A549 (cell line): Measurements from ENCODE around the gene GNPTG.

Source experiments
- BCL3 ChIP-seq: fragments of >200 bp; sonication (Bioruptor Twin); formaldehyde crosslinking; IDR thresholded peaks from 3 replicates; pipeline ENCODE4 v1.6.1; 2016
- BHLHE40 ChIP-seq: IDR thresholded peaks from 2 replicates; pipeline ENCODE4 v1.6.1; 2012; ENCODE audit warnings: low read depth, low read length, inconsistent platforms
- CTCF ChIP-seq: fragments of >200 bp; sonication (Bioruptor Twin); formaldehyde crosslinking; IDR thresholded peaks from 3 replicates; pipeline ENCODE4 v1.5.1; 2016
- ESRRA ChIP-seq: fragments of 150-350 bp; IDR thresholded peaks from 2 replicates; pipeline ENCODE4 v1.6.1; 2014; ENCODE audit warnings: mild to moderate bottlenecking, low read length, borderline replicate concordance
- JUN ChIP-seq, 2 experiments: fragments of >200 bp; sonication (Bioruptor Twin); formaldehyde crosslinking; IDR thresholded peaks; 2 replicates in 1 of 2; 3 replicates in 1 of 2; pipeline ENCODE4 v1.6.1; 2016 to 2017
- POLR2A ChIP-seq: IDR thresholded peaks from 2 replicates; pipeline ENCODE4 v1.6.1; 2012; ENCODE audit warnings: mild to moderate bottlenecking, low read length
- SMC3 ChIP-seq: fragments of >200 bp; sonication (Bioruptor Twin); formaldehyde crosslinking; IDR thresholded peaks from 3 replicates; pipeline ENCODE4 v1.6.1; 2018; ENCODE audit warnings: inconsistent platforms
- SREBF2 ChIP-seq: fragments of 450-650 bp; IDR thresholded peaks from 2 replicates; pipeline ENCODE4 v1.6.1; 2014; ENCODE audit warnings: mild to moderate bottlenecking, moderate library complexity
- ZNF302 ChIP-seq: fragments of 250-450 bp; sonication (Bioruptor Pico); IDR thresholded peaks from 2 replicates; pipeline ENCODE4 v1.9.0; 2021; ENCODE audit warnings: inconsistent platforms, mild to moderate bottlenecking, moderate library complexity

GRCh38 chr16:1372292-1372950 lies 20.7 kb downstream of the GNPTG start:
- TF ChIP-seq ESRRA (no peak), POLR2A (no peak), SREBF2 (no peak), JUN (IDR thresholded peaks at IDR 0.05) (no peak), CTCF (no peak), SMC3 (no peak), BCL3 (no peak), BHLHE40 (no peak), ZNF302 (CRISPR knock-in tag) (no peak)
